Lower lobe of right lung (tissue), 2 donors: Measurements from ENCODE around the gene CYSLTR2. TPM values are rescaled to one million over a fixed set of nuclear protein-coding genes. Genes with fewer than 3 reads are reported as not detected.
A peak's percentile ranks its signal among the peaks of the same experiment; 100 is the strongest.

Experiments used
- ATAC-seq, 2 donors: fragments of 200-7000 bp; cut with Tn5 transposase; one replicate each; pipeline ENCODE4 v1.9.1; 2020 to 2022; ENCODE audit warnings: mild to moderate bottlenecking in 2 of 2, moderate library complexity in 2 of 2
- DNase-seq: peaks from one replicate; pipeline ENCODE4 v3.0.0-alpha.2; 2020
- H3K27ac ChIP-seq: fragments of 200-600 bp; one replicate; pipeline ENCODE4 v1.8.0; 2022
- H3K27me3 ChIP-seq: fragments of 200-600 bp; one replicate; pipeline ENCODE4 v1.8.0; 2022; ENCODE audit warnings: low read depth
- H3K36me3 ChIP-seq: fragments of 200-600 bp; one replicate; pipeline ENCODE4 v1.8.0; 2022; ENCODE audit warnings: mild to moderate bottlenecking
- H3K4me1 ChIP-seq: fragments of 200-600 bp; one replicate; pipeline ENCODE4 v1.8.0; 2022
- H3K4me3 ChIP-seq: fragments of 200-600 bp; one replicate; pipeline ENCODE4 v1.8.0; 2022; ENCODE audit warnings: mild to moderate bottlenecking
- H3K9me3 ChIP-seq: fragments of 200-600 bp; one replicate; pipeline ENCODE4 v1.8.0; 2022
- intact Hi-C: fragments of 100-400 bp; cut with DNase I; formaldehyde crosslinking; loops from one replicate; pipeline ENCODE4 v1.11.0; 2022
- total RNA-seq: library from RNA; stranded (reverse); fragmentation: NEBNext Ultra II Directional; extraction: Animal tissue kit (Norgen Biotek cat#: 25700); gene quantifications from one replicate; pipeline ENCODE4 v1.2.1, GENCODE V29; 2021
- TF ChIP-seq, protein P1 (sequence below): fragments of 200-600 bp; IDR thresholded peaks from one replicate; pipeline ENCODE4 v1.8.0; 2022; ENCODE audit warnings: antibody characterized with exemption, mild to moderate bottlenecking
- donor health status: DM: no; HTN: yes; CAD: no; lungs with severe emphysema.

The CYSLTR2 gene
- total RNA-seq, 1 donor from 2014 or later: 2.6 TPM

DNA sequence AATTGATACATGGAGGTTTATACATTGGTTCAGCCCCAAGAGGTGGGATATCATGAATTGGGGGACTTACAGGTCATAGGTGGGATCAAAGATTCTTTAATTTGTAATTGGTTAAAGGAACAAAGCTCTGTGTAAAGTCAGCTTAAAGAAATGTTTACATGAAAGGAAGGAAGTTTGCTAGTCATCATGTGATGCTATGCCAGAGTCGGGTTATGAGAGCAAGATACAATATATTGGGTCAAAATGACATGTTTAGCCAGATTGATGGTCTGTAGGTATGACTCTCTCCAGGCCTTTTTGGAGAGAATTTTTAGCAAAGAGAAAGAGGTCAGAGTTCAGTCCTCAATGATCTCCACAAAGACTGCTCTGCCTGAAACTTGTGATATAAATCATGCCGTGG is 5.3 kb upstream of the CYSLTR2 start:
- TF ChIP-seq, protein P1, sequence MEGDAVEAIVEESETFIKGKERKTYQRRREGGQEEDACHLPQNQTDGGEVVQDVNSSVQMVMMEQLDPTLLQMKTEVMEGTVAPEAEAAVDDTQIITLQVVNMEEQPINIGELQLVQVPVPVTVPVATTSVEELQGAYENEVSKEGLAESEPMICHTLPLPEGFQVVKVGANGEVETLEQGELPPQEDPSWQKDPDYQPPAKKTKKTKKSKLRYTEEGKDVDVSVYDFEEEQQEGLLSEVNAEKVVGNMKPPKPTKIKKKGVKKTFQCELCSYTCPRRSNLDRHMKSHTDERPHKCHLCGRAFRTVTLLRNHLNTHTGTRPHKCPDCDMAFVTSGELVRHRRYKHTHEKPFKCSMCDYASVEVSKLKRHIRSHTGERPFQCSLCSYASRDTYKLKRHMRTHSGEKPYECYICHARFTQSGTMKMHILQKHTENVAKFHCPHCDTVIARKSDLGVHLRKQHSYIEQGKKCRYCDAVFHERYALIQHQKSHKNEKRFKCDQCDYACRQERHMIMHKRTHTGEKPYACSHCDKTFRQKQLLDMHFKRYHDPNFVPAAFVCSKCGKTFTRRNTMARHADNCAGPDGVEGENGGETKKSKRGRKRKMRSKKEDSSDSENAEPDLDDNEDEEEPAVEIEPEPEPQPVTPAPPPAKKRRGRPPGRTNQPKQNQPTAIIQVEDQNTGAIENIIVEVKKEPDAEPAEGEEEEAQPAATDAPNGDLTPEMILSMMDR: no peak
- no peaks in the 10 kb centered on the region for H3K4me1 ChIP-seq
- H3K27ac ChIP-seq: no peak overlapping the region
- no peaks in the 10 kb centered on the region for H3K36me3 ChIP-seq
- no peak for ATAC-seq
- no peak for DNase-seq
- intact Hi-C loops: no loop called here
- H3K27me3 ChIP-seq: no peaks in the 10 kb centered on the region
- H3K9me3 ChIP-seq: no peaks in the 10 kb centered on the region
- H3K4me3 ChIP-seq: no peak overlapping the region

DNA sequence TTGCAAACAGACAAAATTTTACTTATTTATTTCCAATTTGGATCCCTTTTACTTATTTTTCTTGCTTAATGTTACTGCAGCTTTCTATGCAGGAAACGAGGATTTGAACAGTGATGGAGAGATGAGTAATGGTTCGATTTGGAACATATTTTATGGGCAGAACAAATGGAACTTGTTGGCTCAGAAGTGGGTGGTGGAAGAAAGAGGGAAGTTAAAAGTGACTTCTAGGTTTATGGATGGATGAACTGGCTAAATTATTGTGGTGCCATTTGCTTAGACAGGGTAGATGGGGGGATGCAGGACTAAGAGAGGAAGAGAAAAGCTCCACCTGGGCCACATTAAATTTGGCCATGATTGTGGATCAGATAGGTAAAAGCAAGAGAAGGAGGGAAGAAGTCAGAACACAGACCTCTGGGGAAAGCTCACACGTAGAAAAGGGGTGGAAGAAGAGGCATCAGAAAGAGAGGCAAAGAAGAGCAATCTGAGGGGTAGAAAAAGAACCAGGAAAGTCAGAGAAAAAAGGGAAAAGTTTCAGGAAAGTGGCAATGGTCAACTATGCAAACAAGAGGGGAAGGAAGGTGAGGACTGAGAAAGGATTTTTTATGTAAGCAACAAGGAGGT is 768 bp upstream of the CYSLTR2 start:
- ATAC-seq: peak in 1 of 2 donors; percentile 20
- Histone ChIP-seq H3K9me3 (no peaks in the 10 kb centered on the region), H3K36me3 (no peaks in the 10 kb centered on the region), H3K4me1 (no peaks in the 10 kb centered on the region), H3K27me3 (no peaks in the 10 kb centered on the region), H3K27ac (peak overlapping the region; percentile 73), H3K4me3 (no peak overlapping the region)
- no peak for DNase-seq
- intact Hi-C loops: no loop called here
- TF ChIP-seq, protein P1: no peak

DNA sequence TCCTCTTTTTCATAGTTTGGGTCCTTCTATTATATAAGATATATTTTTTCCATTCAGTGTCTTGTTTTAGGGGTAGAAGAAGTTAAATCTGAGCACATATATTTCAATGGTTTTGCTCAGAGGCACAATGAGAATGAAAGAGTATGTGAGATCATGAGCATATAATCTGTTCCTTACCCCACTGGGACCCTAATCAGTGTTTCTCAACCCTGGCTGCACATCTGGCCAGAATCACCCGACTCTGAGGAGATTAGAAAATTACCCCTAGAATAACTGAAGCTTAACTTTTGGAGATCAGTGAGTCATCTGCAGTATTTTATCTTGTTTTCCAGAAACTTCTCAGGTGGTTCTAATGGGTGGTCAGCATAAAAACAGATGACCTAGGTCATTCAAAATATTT is 782 bp downstream of the CYSLTR2 start:
- Histone ChIP-seq H3K36me3 (no peaks in the 10 kb centered on the region), H3K9me3 (no peaks in the 10 kb centered on the region), H3K4me3 (no peak overlapping the region), H3K27me3 (no peaks in the 10 kb centered on the region), H3K27ac (no peak overlapping the region), H3K4me1 (no peaks in the 10 kb centered on the region)
- intact Hi-C loops: no loop called here
- ATAC-seq (no peak), DNase-seq (no peak)
- TF ChIP-seq, protein P1: no peak

DNA sequence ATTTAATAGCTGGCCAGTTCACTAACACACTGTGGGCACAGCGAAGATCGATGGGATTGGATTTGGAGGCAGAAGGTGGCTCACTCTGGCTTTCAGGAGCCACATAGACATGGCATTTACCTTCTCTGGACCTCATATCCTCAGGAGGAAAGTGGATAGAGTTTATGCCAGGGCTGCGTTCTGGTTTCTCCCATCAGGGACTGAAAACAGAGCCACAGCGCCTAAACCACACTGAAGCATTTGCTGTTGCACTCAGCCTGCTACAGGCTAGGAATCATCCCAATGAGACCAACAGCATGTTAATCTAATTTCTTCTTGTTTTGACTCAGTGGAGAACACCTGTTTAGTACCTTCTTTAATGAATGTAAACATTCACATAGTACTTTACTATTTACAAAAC is 1.6 kb downstream of the CYSLTR2 start:
- no peaks in the 10 kb centered on the region for H3K4me1 ChIP-seq
- TF ChIP-seq, protein P1: no peak
- H3K36me3 ChIP-seq: no peaks in the 10 kb centered on the region
- H3K27me3 ChIP-seq: no peaks in the 10 kb centered on the region
- intact Hi-C loops: no loop called here
- H3K4me3 ChIP-seq: no peak overlapping the region
- no peaks in the 10 kb centered on the region for H3K9me3 ChIP-seq
- no peak overlapping the region for H3K27ac ChIP-seq
- ATAC-seq (no peak), DNase-seq (no peak)

DNA sequence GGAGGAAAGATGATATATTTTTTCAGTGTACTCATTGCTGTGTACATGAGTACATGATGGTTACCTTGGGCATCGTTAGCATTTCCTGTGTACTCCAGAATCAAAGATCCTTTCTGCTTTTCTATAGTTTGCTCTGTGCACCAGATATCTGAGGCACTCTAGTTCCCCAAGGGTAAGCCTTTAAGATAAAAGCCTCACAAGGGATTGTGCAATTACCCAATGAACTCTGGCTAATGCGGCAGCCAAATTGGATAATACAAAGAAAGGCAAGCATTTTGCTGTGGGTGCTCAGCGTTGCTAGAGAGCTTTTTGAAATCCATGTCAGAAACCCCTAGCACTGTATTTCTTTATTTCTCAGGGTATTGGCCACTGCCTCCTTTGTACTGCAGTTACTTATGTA is 2.9 kb downstream of the CYSLTR2 start:
- H3K36me3 ChIP-seq: no peaks in the 10 kb centered on the region
- TF ChIP-seq, protein P1: no peak
- H3K4me3 ChIP-seq: no peak overlapping the region
- ATAC-seq (no peak), DNase-seq (no peak)
- no peaks in the 10 kb centered on the region for H3K4me1 ChIP-seq
- intact Hi-C loops: no loop called here
- H3K9me3 ChIP-seq: no peaks in the 10 kb centered on the region
- H3K27me3 ChIP-seq: no peaks in the 10 kb centered on the region
- H3K27ac ChIP-seq: no peak overlapping the region
